Stimulated activated CD4-positive, alpha-beta T cell treated with anti-CD3 and anti-CD28 coated beads, Interleukin-15, amount 100 ng/mL, for 24 hours (primary cell): ENCODE measurements around the gene KLK15.
"Not testable (repeated sequence)": the region's sequence is repeated elsewhere in the genome, so short reads cannot be mapped to it uniquely, and the experiment has no call there.

ENCODE experiments used
- DNase-seq: peaks from one replicate; pipeline ENCODE4 v3.0.0-alpha.2; 2020

The KLK15 gene

DNA sequence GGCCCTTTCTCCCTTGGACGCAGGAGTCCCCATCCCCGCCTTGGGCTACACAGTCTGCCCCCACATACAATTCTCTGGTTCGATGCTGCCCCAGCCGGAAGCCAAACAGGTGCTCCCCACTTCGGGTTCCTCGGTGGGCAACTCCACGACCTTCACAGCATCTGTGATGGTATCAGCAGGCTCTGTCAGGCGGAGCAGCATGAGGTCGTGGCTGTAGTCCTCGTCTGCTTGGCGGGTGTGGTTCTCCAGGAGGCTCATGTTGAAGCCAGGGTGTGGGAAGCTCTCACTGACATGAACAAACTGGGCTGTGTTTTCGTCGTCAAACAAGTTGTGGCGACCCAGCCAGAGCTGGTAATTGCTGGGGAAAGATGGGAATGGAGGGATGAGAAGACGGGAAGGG is 13.3 kb downstream of the KLK15 start:
- DNase-seq: no peak

DNA sequence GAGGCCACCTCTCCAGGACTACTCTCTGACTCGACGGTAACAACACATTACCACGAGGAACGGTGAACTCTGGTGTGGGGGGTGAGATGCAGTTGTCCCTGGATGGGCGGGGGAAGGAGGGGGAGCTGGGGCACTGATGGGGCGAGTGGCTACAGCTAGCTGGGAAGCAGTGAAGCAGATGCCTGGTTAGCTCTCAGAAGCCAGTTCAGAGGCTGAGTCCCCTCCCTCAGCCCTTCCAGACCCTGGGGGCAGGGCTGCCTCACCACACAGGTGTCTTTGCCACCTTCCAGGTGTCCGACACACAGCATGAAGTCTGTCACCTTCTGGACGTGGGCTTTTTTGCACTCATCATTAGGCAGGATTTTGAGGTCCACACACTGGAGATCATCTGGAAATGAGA is 13.7 kb downstream of the KLK15 start:
- no peak for DNase-seq

DNA sequence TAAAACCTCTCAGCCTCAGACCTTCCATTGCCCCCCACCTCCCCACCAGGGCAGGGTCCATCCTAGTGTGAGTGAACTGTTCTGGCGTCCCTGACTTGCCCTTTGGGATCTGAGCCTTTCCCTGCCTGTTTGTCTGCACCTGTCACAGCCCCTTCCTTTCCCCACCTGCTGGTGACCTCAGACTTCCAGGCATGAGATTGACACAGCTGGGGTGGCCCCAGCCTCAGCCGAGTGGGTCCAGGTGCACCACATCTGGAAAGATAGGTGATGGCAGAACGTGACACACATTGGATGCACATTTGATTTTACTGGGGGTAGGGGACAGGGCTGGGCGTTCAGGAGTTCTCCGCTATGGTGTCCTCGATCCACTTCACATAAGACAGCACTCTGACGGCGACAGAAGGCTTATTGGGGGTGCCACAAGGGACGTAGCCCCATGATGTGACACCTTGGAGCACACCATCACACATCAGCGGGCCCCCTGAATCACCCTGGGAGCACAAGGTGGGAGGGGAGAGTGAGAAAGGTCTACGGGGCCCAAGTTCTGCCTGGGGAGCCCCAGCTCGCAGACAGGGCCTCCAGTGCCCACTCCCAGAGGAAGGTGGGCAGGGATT is 14.4 kb downstream of the KLK15 start:
- no peak for DNase-seq

DNA sequence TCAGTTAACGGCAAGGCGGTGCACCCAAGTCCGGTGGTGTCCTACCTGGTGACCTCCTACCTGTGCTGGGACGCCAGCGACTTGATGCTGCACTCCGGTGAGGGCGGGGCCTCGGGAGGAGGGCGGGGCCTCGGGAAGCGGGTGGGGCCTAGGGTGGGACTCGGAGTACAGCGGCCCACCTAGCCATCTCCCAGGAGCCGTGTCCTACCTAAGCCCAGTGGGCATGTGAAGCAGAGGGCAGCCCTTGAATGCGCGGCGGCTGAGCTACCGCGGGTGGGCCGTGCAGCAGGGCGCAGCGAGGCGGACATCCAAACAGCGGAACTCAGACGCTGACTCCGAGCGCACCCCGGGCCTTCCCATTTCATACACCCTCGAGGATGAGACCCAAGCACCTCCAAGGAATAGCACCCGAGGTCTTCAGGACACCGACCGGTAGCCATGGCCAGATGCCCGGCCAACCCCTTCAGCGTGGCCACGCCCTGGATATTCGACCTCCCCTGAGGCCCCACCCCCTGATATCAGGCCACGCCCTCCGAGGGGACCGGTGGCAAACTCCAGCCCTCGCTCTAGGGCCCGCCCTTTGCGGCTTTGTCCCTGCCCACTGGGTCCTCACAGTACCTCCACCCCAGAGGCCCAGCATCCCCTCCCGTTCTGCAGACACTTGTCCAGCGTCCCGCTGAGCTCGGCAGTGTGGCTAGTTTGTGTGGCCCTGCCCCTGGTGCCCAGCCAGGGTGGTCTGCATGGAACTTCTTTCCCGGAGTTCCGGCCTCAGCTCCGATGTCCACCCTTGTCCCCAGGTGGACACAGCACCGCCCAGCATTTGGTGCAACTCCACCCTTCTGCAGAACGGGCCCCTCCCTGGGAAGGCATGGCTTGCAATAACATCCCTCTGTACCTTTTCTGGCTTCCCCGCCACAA is 15.2 kb downstream of the KLK15 start:
- DNase-seq: peak; percentile 79

DNA sequence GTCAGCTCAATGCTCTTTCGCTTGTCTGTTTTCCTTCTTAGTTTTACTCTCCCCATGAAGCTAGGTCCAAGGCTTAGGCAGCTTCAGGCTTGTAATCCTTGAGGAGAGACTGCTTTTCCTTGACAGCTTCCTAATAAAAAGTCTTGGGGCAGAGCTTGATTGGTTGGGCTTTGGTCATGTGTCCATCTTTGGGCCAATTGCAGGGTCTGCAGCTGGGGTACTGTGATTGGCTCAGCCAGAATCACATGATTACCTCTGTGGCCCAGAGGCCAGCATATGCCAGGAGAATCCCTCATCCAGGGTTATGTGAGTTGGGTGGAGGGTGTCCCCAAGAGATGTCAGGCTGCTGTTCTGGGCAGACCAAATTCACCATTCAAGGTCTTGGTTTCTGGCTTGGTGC is 17.9 kb downstream of the KLK15 start:
- DNase-seq: no peak

DNA sequence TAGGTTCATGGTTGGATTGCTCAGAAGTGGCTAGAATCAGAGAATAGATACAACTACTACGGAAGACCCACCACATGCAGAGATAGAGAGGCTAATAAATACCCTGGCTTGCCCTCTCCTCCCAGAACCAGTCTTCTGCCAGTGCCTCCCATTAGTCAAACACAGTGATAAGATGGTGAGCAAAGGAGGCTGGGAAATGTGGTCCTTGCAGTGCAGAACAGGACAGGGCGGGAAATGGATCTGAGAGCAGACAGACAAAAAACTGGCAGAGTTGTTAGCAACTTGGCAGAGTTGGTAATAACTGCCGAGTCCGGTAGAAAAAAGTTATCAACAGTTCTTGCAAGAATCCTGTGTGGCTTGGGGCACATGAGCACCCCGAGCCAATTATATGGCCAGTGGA is 18.5 kb downstream of the KLK15 start:
- no peak for DNase-seq

DNA sequence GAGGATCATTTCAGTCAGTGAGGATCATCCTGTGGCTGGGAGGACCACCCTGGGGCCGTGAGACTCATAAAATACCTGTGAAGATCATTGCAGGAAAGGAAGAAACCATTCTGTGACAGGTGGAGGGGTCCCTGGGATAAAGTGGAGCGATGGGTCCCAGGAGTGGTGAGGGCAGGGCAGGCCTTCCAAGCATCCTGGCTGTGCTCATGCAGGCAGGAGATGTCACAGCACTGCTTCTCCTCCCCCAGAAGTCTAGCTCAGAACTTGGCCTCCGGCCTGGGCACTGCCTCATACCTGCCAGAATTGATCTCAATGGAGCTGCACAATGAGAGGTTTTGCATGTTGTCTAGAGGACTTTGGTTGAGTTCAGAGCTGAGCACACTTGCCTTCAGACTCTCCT is 20.9 kb downstream of the KLK15 start:
- DNase-seq: no peak

DNA sequence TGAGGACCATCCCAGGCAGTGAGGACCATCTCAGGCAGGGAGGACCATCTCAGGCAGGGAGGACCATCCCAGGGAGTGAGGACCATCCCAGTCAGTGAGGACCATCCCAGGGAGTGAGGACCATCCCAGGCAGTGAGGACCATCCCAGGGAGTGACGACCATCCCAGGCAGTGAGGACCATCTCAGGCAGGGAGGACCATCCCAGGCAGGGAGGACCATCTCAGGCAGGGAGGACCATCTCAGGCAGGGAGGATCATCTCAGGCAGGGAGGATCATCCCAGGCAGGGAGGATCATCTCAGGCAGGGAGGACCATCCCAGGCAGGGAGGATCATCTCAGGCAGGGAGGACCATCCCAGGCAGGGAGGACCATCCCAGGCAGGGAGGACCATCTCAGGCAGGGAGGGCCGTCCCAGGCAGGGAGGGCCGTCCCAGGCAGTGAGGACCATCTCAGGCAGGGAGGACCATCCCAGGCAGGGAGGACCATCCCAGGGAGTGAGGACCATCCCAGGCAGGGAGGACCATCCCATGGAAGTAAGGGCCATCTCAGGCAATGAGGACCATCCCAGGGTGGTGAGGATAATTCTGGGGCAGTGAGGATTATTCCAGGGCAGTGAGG is 21.6 kb downstream of the KLK15 start:
- not testable (repeated sequence) for DNase-seq

DNA sequence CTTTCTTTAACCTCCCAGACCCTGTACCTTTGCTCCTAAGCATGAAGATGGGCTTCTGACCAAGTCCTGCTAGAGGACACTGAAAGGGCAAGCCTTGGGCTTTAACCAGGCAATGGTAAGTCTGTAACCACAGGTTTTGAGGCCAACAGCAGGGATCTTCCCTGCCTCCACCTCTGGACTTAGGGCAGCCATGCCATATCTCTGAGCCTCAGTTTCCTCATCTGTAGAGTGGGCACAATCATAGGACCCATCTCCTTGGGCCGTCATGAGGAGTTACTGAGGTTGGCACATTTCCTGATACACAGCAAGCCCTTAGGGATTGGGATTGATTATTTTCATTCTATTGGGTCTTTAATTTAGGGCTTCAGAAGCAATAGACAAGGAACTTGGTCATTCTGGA is 24.5 kb downstream of the KLK15 start:
- DNase-seq: no peak

DNA sequence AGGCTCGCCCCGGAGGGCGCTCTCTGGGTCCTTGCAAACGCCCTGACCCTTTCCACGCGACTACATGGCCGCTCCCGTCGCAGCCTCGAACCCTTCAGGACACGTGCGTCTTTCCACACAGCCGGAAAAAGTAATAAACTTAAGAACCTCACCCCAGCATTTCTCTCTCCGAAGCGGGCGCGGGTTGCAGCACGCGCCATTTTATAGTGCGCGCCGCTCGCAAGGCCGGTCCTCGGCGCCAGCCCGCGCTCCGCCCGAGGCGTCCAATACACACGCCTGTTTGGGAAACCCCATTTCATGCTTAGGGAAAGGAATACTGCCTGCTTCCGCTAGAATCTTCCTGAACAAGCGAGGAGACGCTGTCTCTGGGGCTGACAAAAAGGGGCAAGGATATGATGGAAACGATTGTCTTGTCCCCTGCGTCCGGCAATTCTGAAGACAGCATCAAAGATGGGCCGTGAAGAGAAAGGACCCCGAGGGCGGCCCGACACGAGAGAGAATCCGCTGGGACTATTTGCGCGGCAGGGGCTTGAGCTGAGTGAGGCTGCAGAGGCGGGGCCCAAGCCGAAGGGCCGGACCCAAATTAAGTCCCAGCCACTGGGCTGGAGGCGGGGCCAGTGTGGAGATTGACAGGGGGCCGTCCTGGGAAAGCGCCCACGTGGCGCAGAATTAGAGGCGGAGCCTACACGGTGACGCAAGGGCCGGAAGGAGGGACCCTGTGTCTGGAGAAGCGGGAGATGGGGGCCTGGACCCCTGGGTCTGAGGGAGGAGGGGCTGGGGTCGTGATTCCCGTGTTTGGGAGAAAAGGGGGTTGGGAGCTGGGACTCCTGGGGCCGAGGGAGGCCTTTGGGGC is 28.7 kb downstream of the KLK15 start:
- DNase-seq: peak; percentile 99

DNA sequence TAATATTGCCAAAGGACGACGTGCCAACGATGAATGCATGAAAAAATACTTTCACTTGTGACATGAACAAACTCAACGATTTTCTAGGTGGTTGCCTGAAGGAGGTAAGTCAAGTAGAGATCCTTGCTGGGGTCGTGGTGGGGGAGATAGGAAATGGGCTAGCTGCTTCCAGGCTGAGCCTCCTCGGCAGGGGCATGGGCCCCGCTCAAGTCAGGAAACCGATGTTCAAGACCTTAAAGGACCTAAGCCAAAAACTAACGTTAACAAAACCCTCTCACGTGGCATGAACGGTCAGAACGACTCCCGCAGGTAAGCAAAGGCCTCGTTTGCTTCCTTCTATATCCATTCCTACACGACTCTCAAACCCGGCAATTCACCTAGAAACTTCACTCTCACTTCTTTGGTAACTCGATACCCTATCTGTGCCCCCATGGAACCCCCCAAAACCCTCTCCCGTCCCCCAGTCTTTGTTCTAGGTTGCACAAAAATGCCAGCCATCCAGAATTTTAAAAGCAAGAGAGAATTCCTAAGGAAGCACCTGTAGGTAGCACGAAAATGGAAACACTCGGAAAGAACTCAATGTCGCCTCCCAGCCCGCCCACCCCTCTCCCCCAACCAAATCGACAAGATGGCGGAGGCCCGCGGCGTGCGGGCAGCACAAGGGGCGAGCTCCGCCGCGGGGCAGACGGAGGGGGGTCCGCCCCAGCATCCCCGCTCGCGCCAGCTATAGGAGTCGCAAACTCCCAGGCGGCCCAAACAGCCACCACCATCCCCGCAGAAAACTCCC is 29.5 kb downstream of the KLK15 start:
- peak; percentile 62 for DNase-seq

DNA sequence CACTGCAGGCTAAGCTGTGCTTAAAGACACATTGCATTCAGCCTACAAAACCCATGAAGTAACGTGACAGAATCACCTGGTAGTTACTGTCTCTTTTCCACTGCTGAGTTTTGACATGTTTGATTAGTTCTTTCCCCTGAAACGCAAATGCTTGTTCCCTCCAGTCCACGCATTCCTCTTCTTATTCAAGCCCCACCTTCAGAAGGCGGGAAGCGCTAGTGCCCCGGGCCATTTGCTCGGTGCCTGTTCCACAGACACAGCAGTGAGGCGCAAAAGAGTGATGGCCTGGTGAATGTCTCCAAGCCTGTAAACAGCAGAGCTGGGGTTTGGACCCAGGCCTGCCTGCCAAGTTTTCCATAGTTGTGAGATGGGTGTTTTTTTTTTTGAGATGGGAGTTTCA is 32.3 kb downstream of the KLK15 start:
- DNase-seq: no peak

DNA sequence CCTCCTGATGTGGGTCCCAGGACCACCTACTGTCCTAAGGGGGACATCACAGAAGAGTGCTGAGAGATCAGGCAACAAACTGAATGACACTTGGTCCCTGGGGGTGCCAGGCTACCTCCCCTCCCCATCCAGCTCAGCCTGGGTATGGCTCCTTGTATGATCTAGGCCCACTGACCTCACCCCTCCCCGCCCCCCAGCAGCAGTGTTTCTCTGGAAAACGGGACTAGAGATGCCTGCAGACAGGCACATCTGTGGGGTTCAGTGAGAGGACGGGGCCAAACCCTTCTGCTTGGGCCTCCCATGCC is 33.9 kb downstream of the KLK15 start:
- DNase-seq: no peak

DNA sequence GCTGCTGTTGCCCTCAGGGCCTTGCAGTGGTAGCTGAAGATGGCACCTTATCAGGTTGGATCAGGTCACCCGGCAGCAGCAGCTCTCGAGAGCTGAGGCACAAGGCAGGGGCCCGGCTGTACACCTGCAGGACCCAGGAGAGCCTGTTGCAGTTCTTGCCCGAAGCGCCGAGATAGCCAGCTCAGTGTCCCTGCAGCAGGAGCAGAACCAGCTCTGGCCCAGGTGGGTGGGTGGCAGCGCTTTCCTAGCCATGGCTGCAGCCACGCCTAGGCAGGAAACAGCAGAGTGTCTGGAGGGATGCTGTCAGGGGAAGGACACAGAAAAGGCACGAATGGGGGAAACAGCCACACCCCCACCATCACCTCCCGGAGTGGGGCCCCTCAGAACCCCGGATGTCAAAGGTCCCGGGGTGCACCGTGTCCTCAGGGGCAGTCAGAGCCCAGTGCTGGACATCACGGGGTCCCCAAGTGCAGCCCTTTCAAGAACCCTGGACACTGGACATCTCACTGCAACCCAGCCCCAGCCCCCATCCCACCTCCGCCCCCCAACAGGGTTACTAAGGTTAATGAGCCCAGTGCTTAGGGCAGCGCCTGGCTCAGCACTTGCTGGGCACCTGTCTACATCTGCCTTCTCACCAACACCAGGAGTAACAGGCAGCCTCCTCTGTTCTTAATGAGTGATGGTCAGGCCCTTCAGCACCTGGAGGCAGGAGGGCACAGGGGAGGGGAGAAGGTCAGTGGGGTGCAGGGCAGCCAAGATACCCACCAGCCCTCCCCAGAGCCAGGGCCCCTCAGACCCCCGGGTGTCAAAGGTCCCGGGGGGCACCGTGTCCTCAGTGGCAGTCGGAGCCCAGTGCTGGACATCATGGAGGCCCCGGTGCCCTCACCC is 34.5 kb downstream of the KLK15 start:
- no peak for DNase-seq

DNA sequence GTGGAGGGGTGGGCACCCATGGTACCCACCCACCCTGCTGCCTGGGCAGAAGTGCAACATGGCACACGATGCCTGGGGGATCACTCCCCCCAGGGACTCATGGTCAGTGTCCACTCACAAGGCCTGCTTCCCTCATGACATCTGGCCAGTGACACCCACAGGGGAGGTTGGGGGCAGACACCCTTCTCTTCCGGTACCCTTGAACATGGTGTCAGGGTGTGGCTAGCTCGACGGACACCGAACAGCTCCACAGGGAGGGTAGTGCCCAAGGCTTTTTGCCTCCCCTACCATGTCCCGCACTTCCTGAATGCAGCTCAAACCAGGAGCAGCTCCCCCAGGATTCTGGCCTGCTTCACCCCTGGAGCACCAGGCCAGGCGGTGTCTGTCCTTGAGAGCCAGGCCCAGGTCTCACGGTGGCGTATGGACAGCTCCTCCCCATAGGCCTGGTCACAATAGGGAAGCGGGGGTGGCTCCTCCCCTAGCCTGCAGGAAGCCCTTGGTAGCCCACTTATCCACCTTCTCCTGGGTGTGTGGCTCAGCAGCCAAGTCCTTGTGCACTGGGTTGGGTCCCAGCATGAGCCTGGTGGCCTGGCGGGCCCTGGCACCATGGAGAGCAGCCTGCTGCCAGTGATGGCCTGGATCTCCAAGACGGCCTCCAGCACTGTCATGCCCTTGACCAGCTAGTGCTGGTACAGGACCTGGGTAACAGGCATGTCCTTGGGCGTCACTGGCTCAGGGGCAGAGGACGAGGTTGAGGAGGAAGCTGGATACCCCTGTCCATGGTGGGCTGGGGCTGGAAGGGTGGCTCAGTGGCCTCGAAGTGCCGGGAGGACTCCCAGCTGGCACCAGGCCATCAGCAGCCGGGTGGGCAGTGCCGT is 35.4 kb downstream of the KLK15 start:
- DNase-seq: no peak

DNA sequence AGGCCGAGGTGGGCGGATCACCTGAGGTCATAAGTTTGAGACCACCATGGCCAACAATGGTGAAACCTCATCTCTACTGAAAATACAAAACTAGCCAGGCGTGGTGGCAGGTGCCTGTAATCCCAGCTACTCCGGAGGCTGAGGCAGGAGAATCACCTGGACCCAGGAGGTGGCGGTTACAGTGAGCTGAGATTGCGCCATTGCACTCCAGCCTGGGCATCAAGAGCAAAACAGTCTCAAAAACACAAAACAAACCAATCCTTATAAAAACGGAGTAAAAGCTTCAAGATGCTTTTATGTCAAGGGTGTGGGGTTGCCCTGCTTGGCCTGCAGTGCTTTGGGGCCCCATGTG is 36.0 kb downstream of the KLK15 start:
- DNase-seq: no peak

DNA sequence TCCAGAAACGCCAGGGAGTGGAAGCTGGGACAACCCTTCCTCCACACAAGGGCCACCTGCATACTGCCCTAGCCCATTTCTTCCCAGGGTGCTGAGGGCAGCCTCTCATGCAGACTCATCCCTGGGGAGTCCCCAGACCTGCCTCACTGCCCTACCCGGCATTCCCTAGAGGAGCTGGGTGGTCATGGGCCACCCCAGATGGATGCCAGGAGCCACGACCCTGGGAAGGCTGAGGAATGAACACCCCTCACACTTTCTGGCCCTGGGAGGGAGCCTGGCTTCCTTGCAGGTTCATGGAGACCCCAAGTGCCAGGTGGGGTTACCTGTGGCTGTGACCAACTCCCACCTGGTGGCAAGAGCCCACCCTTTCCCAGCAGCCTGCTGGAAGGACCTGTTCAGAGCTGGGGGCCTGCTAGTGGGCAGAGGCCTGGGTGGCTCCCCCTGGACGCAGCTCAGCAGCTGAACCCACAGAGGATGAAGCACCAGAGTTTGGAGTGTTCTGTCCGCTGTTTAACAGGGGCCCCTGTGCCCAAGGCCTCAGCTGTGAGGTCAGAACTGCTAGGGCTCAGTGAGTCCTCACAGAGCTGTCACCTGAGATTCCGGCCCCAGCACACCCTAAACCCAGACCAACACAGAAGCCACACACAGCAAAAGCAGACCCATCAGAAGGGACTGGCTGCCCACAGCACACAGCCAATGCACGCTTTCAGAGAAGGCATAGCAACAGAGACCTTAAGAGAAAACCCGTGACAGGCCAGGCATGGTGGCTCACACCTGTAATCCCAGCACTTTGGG is 36.5 kb downstream of the KLK15 start:
- peak; percentile 23 for DNase-seq

DNA sequence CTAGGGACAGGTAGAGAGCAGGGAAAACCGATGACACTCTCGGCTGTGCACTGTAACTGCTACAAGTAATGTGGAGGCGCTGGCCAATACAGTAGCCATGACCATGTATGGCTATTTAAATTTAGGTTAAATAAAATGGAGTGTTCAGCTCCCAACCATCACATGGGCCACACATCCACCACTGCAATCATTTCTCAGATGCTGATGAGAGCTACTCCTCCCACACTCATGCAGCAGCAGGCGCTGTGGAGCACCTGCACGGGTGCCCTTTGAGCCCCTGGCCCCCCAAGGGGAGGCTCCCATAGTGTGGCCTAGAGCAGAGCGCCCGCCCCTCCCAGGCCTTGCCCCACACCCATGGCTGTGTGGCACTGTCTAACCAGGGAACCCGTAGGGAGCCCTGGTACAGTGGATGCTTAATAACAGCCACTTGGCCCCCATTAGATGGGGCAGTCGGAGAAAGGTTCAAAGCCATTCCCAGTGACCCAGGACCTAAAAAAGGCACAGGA is 37.2 kb downstream of the KLK15 start:
- DNase-seq: peak; percentile 43

DNA sequence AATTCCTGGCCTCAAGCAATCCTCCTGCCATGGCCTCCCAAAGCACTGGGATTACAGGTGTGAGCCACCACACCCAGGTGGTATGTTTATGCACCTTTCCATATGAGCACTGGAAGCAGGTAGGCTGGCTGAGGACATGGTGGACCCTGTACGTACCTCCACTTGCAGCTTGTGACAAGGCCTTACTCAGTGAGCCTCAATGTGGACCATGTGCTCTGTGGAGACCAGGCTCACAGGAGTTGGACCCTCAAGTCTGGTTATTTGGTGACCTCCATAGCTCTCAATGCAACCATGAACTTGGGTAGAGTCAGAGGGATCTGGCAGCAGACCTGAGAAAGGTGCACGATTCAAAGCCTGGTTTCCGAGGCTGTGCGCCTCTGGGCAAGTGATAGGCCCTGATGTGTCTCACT is 37.7 kb downstream of the KLK15 start:
- no peak for DNase-seq
